Fibroblast of pulmonary artery (primary cell): ENCODE data around the gene RFTN1.

Source experiments
- DNase-seq: peaks from one replicate; pipeline ENCODE4 v3.0.0-alpha.2; 2010; ENCODE audit warnings: low read depth
- H3K4me3 ChIP-seq: replicated peaks from 2 replicates; pipeline ENCODE4 v1.5.1; 2011; ENCODE audit warnings: low read depth, mild to moderate bottlenecking, control low read depth, low read length, moderate library complexity
- TF ChIP-seq, protein P1 (sequence below): IDR thresholded peaks from 2 replicates; pipeline ENCODE4 v1.5.1; 2011; ENCODE audit warnings: mild to moderate bottlenecking, control low read depth, low read length, inconsistent platforms; ENCODE audit errors: missing control alignments

Gene RFTN1

DNA sequence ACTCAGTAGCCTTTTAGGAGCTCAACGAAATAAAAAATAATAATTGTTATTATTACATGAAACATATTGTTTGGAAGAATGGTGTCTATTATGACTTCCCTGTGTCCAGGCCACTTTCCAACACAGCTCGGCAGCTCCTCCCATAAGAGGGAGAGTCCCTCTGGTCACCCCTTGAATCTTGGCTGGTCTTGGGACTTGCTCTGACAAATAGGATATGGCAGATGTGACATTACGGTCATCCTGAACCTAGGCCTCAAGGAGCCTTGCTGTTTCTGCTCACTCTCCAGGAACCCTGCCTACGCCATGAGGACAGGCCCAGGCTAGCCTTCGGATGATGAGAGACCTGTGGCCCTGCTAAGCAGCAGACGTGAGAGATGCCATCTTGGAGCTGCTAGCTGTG is 176.7 kb downstream of the RFTN1 start:
- no peak for DNase-seq
- TF ChIP-seq, protein P1, sequence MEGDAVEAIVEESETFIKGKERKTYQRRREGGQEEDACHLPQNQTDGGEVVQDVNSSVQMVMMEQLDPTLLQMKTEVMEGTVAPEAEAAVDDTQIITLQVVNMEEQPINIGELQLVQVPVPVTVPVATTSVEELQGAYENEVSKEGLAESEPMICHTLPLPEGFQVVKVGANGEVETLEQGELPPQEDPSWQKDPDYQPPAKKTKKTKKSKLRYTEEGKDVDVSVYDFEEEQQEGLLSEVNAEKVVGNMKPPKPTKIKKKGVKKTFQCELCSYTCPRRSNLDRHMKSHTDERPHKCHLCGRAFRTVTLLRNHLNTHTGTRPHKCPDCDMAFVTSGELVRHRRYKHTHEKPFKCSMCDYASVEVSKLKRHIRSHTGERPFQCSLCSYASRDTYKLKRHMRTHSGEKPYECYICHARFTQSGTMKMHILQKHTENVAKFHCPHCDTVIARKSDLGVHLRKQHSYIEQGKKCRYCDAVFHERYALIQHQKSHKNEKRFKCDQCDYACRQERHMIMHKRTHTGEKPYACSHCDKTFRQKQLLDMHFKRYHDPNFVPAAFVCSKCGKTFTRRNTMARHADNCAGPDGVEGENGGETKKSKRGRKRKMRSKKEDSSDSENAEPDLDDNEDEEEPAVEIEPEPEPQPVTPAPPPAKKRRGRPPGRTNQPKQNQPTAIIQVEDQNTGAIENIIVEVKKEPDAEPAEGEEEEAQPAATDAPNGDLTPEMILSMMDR: no peak

DNA sequence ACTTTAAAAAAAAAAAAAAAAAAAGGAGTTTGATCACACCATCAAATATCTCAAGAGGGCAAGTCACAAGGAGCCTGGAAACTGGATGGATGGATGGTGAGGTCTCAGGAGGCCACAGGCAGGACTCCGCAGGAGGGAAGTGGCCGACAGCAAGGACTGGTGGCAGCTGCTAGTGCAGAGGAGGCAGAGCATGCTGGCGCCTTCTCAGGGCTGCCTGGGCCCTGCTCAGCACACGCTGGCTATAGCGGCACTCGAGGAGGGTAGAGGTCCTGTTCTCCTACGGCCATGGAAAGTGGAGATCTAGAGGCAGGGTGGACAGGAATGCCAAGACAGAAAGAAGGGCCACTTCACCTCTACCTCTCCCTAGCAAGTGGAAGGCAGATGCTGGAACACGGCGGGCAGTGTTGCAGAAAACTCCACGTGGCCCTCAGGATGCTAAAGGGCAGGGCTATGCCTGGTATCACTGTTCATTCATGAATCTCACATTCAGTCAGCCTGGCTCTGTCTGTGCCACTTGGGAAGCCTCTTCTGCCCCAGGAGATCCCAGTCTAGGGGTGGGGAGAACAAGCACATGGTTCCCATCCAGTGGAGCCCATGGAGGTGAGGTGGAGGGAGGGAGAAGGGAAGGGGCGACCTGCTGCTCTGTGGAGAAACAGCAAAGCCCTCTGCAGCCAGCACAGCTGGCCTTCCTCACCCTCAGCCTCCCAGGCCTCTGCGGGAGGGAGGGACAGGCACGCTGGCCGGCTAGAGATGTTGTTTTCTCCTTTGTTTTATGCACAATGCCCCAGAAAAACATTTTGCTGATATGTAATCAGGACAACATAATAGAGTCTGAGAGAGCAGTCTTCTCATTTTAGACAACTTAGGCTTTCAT is 177.5 kb downstream of the RFTN1 start:
- TF ChIP-seq, protein P1: no peak
- DNase-seq: peak; percentile 22
- no peak overlapping the region for H3K4me3 ChIP-seq

More for the DNA sequence above, 176.7 kb downstream of the RFTN1 start:
- H3K4me3 ChIP-seq: no peak overlapping the region

DNA sequence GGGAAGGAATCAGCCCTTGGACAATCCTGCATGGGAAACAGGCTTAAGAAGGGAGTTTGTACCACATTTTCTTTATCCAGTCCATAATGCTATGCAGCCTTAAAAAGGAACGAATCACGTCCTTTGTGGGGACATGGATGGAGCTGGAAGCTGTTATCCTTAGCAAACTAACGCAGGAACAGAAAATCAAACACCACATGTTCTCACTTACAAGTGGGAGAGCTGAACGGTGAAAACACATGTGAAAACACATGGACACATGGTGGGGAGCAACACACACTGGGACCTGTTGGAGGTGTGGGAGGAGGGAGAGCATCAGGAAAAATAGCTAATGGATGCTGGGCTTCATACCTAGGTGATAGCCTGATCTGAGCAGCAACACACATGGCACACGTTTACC is 178.2 kb downstream of the RFTN1 start:
- TF ChIP-seq, protein P1: no peak
- no peak overlapping the region for H3K4me3 ChIP-seq
- DNase-seq: no peak

DNA sequence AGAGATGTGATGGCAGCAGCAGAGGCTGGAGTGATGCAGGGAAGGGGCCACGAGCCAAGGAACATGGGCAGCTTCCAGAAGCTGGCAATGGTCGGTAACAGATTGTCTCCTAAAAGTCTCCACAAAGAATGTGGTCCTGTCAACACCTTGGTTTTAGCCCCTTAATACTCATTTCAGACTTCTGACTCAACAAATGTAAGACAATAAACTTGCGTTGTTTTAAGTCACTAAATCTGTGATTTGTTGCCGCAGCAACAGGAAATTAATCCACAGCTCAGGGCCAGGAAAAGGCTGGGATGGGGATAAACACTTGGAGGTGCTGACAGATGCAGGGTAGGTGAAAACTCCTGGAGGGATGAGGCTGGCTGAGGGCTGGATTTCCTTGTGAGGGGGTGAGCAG is 178.6 kb downstream of the RFTN1 start:
- TF ChIP-seq, protein P1: no peak
- DNase-seq: peak; percentile 78
- H3K4me3 ChIP-seq: no peak overlapping the region

DNA sequence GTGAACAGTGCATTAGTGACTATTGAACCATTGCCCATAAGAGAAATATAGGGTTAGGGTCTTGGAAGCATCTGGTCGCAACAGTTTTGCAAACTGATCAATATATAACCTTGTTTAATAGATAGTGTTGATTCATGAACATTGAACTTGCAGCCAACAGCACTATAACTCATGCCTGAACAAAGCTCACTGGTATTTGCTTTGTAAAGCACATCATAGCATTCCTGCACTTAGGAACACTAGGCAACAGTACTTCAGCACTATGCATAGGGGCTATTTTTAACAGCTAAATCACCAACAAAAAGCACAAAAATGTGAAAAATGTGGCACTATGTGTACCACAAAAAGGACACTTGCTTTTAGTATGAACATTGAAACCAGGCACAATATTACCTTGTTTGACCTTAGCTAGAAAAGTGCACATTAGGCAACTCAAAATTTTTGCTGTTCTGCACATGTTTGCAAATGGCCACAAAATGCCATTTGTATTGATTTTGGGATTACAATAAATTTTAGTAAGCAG is 180.5 kb downstream of the RFTN1 start:
- no peak overlapping the region for H3K4me3 ChIP-seq
- peak; percentile 56 for DNase-seq
- TF ChIP-seq, protein P1: no peak

DNA sequence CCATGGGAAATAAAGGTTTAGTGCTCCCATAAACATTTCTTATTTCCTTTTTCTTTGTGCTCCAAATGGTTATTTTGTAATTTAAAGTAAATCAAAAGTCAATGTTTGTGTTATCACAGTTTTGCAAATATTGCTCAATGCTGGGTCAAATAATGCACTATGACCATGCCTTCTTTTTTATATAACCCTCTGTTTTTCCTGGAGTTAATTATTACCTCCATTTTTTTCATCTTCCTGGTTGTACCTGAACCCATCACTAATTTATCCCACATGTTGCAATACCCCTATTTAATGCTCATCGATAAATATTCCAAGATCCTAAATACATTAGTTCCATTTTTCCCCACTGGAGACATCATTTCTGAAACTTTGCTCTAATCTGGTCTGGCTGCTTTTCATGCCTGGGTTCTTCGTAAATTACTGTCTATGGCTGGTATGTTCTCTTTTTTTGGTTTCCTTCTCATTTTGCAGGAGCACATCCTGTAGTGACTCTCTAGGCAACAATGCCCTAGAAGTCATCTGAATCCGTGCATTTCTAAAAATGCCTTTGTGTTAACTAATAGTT is 182.1 kb downstream of the RFTN1 start:
- no peak overlapping the region for H3K4me3 ChIP-seq
- TF ChIP-seq, protein P1: no peak
- no peak for DNase-seq
